HG03135 (cell line): ENCODE data around the gene CHMP4A.
A peak's percentile ranks its signal among the peaks of the same experiment; 100 is the strongest.
"Not testable (repeated sequence)": the region's sequence is repeated elsewhere in the genome, so short reads cannot be mapped to it uniquely, and the experiment has no call there.

ENCODE experiments used
- ATAC-seq: cut with Tn5 transposase; IDR thresholded peaks from one replicate; pipeline ENCODE4 v1.9.1; 2021; ENCODE audit warnings: mild to moderate bottlenecking, moderate library complexity; ENCODE audit not compliant: unreplicated experiment

Gene CHMP4A

DNA sequence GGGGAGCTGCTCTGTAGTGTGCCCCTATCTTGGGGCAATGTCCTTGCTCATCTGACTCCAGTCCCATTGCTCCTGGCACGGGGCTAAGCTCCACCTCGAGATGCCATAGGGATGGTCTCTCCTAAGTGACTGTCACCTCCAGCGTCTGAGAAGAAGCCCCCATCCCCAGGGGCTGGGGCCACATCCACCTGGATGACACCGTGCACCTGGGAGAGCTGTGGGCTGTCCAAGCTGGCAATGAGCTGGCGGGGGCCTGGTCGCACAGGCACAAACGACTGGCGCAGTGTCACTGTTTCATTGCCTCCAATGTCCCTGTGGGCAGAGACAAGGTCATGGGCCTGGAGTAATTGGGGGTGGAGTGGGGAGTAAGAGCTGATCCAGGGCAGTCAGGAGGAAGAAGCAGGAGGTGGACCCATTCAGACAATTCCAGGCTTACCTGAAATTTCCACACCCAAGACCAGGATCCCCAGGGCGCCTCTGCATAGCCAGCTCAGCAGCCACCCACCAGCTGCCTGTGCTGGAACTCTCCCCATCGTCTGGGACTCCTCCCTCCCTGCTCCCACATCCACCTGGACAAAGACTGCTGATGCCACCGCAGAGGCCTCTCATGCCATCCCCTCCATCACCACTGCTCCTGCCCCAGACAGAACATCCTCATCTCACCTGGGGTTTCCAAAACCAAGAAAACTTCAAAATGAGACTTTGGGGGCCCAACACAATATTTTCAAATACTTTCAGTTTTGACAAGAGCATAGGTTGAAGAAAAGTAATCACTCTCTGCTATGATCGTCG, 36.1 kb upstream of the CHMP4A start:
- ATAC-seq, result no peak

GRCh38 chr14:24247422-24247821, 34.1 kb upstream of the CHMP4A start:
- ATAC-seq, result no peak

DNA sequence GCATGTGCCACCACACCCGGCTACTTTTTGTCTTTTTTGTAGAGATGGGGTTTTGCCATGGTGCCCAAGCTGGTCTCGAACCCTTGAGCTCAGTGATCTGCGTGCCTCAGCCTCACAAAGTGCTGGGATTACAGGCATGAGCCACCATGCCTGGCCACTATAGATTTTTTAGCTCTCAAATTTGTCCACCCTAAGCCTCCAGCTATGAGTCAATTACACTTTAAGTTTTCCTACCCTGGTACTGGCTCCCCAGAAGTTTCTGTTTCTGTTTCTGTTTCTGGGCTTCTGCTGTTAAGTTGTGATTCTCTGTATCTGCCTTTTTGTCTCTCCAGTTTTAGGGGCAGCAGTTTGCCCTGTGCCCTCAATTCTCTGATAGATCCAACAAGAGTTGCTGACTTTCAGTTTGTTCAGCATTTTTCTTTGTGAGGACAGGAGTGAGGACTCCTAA, 33.5 kb upstream of the CHMP4A start:
- no peak for ATAC-seq

GRCh38 chr14:24245350-24245749, 32.1 kb upstream of the CHMP4A start:
- not testable (repeated sequence) for ATAC-seq

DNA sequence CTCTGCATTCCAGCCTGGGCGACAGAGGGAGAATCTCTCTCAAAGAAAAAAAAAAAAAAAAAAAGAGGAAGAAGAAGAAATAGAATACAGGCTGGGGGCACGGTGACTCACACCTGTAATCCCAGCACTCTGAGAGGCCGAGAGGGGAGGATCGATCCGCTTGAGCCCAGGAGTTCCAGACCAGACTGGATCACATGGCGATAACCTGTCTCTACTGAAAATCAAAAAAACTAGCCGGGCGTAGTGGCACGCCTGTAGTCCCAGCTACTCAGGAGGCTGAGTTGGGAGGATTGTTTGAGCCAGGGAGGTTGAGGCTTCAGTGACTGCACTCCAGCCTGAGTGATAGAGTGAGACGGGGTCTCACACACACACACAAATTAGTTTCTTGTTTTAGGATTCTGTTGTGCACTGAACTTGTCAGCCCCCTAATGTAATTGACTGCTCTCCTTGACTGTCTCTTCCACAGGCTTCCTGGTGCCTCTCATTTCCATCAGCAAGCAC, 30.1 kb upstream of the CHMP4A start:
- no peak for ATAC-seq

DNA sequence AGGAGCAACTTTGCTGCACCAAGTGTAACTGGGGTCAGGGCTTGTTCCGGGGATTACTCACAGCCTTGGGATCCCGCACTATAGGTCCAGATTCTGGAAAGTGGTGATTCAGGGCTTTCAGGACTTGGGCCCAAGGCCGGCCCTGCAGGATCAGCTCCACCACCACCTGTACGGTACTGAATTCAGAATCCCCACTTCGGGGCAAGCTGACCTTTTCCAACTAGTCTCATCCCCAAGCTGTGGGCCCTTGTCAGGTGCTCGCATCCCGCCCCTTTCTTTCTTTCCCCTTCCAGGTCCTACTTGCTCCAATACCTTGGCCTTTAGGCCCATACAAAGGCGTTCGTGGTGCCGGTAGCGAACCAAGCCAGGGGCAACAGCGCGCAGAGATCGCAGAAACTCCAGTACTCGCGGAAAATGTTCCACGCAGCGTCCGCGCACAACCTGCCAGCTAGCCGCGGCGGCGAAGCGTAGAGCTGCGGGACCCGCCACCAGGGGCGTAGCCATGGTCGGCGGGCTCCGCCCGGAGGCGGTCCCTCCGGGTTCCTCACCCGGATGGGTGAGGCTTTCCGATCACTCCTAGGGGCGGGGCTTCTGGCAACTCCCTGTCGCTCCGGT, 28.6 kb upstream of the CHMP4A start:
- peak; percentile 77 for ATAC-seq

- no peak for ATAC-seq
Observed at GRCh38 chr14:24240110-24240918, 27.0 kb upstream of the CHMP4A start.

DNA sequence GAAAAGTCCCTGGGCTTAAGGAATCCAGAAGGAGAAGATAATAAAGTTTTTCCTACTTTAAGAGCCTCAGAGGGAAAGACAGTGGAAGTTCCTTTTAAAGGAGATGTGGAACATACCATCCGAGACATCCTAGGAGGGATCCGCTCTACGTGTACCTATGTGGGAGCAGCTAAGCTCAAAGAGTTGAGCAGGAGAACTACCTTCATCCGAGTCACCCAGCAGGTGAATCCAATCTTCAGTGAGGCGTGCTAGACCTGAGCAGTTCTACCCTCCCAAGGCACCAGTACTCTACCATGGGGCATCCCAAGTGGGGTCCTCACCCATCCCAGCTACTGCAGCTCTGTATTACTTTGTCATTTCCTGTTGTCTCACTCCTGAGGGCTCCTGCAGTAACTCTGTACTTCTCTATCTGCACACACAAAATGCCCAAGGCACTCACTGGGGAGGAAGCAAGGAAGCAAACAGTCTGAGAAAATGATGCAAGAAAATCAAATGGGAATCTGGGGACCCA, 25.3 kb upstream of the CHMP4A start:
- no peak for ATAC-seq

GRCh38 chr14:24238123-24238522, 24.8 kb upstream of the CHMP4A start:
- no peak for ATAC-seq

DNA sequence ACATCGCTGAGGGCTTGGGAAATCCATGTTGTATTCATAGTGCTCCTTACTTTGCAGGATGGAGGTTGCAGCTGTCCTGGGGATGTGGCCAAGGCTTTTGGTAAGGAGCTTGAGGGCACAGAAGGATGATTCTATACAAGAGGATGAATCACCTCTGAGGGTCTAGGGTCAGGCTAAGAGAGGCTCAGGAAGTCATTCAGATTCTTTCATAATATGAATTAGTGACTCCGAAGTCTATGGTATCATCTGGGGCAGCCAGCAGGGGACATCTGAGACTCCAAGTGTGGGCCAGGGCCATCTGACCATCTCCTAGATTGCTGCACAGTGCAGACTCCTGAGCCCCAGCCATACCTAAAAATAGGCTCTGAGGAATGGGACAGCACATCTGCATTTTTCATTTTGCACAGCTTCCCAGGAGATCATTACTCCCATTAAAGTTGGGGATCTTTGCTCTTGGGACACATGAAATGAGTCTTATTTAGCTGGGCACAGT, 24.2 kb upstream of the CHMP4A start:
- no peak for ATAC-seq

GRCh38 chr14:24236689-24237462, 23.6 kb upstream of the CHMP4A start:
- no peak for ATAC-seq

- ATAC-seq, result no peak
Observed at GRCh38 chr14:24235804-24236688, 22.8 kb upstream of the CHMP4A start.

DNA sequence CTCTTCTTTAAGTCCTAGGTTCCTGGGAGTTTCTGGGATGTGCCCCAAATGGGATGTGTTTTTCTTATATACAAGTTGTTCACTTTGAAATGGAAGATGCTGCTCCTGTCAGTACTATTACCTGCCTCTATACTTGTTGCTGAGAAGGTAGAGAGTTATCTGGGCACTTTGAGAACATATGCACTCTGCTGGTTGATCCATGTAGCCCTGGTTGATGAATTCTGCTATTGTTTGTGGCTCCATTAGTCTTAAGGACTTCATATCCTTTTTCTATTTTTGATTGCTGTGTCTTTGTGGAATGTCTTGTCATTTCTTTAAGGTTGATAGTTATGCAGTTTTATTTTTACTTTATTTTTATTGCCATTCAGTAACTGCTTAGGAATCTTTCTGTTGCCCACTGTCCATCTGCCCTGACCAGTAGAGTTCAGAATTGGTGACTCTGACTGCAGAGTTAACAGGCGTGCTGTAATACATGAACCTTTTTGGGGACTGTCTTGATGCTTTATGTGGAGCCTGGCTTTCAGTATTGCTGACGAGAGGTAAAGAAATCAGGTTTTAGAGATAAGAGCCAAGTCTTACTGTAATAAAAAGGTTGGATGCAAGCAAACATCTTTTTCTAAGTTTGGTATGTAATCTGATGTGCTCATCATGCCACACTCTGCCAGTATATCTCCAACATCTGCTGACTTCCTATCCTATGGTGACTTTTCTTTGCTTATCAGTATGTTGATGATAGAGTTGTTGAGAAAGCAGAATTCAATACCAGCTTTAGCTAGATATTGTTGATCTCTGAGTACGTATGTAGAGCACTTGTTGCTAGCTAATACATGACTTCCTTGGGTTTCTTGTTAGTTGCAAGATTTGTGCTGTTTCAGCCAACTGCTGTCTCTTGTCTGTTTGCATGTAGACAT, 21.1 kb upstream of the CHMP4A start:
- no peak for ATAC-seq

- no peak for ATAC-seq
Observed at GRCh38 chr14:24233538-24233866, 20.2 kb upstream of the CHMP4A start.

DNA sequence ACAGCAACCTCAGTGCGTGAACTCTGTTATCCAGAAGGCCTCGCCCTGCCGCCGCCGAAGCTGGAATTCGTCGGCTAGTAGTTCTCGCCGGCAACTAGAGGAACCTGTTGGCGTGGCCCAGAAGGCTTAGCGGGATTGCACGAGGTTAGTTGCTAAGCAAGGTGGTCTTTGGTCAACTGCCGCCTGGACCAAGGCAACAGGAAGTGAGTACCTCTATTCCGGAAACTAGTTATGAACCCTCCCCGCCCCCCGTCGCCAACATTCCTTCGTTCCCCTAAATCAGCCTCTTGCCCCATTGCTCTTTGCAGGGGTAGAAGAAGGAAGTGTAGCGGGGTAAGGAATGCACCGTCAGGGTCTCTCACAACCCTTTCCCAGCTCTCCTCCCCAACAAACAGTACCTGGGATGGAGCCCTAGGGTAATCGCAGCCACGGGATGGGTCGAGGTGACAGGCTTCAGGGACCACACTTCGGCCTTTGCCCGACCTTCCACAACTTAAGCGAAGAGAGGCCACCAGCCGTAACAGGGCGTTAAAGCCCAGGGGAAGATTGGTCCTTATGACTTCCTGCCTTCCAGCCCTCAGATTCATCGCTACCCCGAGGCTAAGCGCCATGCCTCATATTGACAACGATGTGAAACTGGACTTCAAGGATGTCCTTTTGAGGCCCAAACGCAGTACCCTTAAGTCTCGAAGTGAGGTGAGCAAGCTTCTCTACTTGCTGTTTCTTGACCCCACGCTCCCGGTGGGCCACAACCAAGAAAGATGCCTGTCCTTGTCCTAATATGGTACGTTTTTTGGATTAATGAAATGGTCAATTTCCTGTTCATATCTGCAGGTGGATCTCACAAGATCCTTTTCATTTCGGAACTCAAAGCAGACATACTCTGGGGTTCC, 19.6 kb upstream of the CHMP4A start, which contains the start of gene GMPR2:
GMPR2 (plus strand) TSS at position 285 of the 893 bp plus-strand sequence; CDS start at position 610, 325 bp downstream.
- ATAC-seq, result peak; percentile 41

DNA sequence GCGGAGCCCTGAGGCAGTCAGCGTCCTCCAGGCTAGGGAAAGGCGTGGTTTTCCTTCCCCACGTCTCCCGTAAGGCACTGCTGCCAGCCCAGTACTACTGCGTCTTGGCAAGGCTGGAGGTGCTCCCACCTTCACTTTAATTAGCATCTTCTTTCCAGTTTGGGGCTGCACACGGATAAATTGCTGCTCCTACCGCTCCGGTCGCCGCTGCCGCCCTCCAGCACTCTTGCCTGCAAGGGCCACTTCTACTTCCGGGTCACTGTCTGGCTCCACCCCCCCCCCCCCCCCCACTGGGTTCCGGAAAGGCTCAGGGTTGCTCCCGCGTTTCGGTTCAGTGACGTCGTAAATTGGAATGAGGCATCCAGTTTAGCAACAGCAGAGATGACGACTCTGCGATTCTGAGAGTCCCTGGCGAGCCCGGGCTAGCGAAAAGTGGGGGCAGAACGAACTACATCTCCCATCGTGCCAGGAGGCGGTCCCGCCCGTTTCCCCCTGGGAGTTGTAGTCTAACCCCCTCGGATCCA, 18.9 kb upstream of the CHMP4A start, which contains the start of gene NEDD8:
NEDD8 (minus strand) TSS at position 247 of the 524 bp plus-strand sequence; CDS start at position 147, 100 bp downstream.
- ATAC-seq, result peak; percentile 62
